GM18498 (cell line): ENCODE data around the gene PHRF1.
A peak's percentile ranks its signal among the peaks of the same experiment; 100 is the strongest.

Experiments used
- ATAC-seq: cut with Tn5 transposase; IDR thresholded peaks from one replicate; pipeline ENCODE4 v1.9.1; 2021; ENCODE audit warnings: mild to moderate bottlenecking, moderate library complexity; ENCODE audit not compliant: unreplicated experiment

The PHRF1 gene

DNA sequence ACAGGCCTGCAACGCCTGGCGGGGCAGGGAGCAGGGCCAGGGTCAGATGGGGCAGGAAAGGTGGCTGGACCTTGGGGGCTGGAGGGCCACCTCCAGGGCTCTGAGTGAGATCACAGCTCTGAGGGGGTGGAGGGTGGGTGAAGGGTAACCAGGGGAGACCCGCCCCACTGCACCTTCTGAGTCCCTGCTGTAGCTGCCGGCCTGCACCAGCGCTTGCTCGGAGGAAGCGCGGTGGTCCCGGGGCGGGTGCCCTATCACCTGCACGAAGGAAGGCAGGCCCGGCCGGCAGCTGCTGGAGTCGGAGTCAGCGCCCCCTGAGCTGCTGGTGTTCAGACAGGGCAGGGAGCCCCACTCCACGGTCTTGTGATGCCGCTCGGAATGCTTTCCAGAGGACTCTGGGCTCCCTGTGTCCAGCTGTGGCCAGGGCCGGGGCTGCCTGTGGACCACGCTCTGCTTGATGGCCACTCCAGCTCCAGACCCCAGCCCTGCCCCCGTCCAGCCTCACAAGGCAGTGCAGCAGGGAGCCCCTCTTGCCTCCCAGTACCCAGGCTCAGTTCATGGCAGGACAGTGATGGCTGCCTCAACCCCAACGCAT is 19.5 kb upstream of the PHRF1 start:
- ATAC-seq, result no peak

DNA sequence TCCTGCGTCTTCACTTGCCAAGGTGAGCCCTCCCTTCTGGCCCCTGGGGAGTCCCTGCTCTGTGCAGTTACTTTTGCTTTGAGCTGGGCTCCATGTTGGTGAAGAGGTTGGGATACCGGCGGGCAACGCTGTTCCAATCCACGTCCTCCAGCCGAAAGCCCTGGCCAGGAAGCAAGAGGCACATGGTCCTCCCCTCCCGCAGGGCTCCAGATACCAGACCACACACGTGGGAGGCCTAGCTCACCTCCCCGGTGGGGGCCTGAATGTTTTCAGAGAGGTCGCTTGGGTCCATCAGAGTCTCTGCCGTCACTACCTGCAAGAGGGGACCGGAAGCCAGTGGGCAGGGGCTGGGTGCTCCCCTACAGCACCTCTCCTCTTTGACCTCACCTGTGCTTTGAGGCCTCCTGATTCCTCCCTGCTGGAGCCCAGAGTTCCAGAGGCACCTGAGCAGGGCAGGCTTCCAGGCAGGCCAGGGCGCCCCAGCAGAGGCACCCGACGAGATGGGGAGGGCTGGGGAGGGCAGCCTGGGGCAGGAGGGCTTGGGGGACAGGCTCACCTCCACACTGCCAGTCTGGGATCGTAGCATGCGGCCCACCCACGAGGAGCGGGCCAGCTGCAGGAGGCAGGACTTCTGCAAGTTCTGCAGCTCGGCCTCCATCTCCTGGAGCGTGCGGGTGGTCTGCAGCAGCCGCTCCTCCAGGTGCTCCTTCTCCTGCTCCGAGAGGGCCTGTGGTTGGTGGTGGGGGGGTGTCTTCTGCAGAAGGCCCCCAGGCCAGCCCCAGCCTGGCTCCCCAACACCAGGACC is 18.7 kb upstream of the PHRF1 start:
- ATAC-seq, result no peak

DNA sequence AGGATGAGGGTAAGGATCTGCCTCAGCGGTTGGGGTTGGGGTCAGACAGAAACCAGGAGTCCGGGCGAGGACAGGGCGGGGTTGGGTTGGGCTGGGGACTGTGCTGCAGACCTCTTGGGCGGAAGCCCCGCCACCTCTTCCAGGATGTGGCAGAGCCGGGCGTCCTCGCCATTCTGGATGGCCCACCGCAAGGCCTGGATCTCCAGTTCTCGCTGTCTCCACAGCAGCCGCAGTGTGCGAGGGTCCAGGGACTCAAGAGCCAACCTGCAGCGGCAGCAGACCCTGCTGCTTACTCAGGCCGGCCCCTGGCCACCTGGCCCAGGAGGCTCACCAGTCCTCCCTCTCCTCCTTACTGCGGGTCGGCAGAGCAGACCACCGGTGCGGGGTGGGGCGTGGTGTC is 17.8 kb upstream of the PHRF1 start:
- ATAC-seq, result no peak

DNA sequence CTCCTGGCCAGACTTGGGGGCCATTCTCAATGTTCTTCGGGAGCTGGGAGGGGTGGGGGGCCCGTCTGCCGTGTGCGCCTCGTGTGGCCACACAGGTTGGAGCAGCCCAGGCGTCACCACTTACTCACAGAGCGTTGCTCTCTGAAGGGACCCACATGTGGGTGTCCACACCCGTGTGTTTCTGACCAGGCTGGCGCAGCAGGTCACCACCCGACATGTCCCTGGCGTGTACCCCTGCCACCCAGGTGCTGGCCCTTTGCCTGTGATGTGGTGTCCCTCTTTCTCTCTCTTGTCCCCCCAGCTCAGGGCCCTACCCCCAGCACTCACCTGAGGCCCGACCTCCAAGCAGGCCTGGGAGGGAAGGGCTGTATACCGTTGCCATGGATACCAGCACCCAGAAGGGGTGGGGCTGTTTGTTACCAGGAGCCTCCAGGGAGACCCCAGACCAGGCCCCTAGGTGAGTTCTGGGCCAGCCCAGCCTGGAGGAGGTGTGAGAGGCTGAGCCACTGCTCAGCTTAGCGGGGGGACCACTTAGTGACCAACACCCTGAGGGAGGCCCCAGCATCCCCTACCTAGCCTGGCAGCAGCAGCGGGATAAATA is 17.1 kb upstream of the PHRF1 start:
- ATAC-seq, result no peak

DNA sequence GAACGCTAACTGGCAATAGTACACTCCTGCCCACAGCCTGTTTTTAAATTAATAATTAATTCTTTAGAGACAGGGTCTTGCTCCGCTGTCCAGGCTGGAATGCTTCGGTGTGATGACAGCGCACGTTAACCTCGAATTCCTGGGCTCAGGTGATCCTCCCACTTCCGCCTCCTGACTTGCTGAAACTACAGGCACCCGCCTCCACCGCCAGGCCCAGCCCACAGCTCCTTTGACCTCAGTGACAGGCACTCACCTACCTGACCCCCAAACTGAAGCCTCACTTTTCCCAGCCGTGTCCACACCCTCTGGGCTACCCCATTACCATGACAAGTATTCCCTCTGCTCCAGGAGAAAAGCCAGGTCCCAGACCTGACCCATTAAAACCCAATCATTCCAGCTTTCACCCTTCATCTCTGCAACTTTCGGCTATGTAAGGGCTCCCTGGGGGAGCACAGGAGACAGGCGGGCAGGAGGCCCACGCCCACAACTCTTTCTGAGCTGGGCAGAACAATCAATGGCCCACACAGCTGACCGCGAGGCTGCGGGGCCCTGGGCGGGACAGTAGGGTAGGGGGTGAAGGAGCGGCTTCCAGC is 16.5 kb upstream of the PHRF1 start:
- no peak for ATAC-seq

DNA sequence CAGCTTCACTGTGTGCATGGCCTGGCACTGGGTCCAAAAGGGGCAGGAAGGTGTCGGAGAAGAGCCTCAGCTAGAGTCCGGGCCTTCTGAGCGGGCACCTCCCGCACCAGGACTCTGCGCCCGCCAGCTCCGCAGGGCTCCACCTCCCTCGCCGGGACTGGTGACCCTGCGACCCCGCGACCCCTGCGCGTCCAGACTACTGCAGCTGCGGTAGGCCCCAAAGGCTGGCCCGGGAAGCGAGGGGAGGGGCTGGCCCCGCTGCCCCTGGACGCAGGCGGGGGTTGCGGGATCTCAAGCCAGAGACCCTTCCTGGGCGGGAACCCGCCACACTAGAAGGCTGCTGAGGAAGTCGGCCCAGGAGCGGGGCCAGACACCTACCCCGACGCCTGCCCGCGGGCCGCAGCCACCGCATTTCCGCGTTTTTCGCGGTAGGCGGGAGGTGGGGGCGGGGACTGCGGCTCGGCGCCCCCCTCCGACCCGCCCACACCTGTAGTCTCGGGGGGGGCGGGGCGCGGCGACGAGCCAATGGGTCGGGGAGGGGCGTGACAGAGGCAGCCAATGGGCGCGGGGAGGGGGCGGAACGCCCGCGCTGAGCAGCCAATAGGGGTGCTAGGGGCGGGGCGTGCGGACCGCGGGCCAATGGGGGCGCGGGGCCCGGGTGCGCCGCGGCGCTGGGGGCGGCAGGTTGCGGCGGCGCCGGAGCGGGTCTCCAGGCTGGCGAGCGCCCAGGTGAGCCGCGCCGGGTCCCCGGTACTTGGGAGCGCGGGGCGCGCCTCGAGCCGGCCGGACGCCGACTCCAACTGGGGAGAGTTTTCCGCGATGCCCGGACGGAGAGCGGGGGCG is 15.7 kb upstream of the PHRF1 start, which contains the start of the genes LMNTD2 and RASSF7:
Gene LMNTD2 (minus strand): TSS at position 434 of the 843 bp plus-strand sequence. CDS start 22 bp downstream, at position 412.
Gene RASSF7 (plus strand): TSS at position 666 of the 843 bp plus-strand sequence. CDS start 799 bp downstream, outside the sequence.
- peak; percentile 81 for ATAC-seq

DNA sequence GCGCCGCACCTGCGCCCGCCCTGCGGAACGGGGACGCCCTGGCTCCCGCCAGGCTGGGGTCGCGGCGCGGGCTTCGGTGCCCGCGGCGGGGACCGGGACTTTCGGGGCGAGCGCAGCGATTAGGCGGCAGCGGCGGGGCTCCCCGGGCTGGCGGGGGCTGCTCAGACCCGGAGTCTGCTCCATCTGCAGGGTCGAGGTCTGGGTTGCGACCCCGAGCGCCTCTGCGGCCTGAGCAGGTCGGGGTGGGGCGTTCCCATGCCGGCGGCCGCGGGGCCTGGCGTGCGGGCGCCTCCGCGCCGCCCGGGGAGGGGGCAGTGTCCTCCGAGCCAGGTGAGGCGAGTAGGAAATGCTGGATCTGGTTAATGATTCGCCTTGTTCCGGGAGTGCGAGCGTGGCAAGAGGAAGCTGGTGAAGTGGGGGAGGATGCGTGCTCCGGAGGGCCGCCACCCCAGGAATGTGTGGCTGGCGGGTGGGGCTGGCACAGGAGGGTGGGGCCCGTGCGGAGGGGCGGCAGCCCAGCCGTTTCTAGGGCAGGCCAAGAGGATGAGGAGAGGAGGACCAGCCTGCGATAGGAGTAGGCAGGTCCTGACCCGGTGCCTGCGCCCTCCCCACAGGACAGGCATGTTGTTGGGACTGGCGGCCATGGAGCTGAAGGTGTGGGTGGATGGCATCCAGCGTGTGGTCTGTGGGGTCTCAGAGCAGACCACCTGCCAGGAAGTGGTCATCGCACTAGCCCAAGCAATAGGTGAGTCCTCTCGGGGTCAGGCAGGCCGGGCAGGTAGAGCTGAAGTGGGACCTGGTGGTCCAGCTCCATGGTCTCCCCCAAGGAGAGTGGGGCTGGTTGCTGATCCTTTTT is 14.9 kb upstream of the PHRF1 start:
- ATAC-seq, result peak; percentile 15

DNA sequence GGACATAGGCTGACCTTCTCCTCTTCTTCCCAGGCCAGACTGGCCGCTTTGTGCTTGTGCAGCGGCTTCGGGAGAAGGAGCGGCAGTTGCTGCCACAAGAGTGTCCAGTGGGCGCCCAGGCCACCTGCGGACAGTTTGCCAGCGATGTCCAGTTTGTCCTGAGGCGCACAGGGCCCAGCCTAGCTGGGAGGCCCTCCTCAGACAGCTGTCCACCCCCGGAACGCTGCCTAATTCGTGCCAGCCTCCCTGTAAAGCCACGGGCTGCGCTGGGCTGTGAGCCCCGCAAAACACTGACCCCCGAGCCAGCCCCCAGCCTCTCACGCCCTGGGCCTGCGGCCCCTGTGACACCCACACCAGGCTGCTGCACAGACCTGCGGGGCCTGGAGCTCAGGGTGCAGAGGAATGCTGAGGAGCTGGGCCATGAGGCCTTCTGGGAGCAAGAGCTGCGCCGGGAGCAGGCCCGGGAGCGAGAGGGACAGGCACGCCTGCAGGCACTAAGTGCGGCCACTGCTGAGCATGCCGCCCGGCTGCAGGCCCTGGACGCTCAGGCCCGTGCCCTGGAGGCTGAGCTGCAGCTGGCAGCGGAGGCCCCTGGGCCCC is 14.1 kb upstream of the PHRF1 start:
- no peak for ATAC-seq

DNA sequence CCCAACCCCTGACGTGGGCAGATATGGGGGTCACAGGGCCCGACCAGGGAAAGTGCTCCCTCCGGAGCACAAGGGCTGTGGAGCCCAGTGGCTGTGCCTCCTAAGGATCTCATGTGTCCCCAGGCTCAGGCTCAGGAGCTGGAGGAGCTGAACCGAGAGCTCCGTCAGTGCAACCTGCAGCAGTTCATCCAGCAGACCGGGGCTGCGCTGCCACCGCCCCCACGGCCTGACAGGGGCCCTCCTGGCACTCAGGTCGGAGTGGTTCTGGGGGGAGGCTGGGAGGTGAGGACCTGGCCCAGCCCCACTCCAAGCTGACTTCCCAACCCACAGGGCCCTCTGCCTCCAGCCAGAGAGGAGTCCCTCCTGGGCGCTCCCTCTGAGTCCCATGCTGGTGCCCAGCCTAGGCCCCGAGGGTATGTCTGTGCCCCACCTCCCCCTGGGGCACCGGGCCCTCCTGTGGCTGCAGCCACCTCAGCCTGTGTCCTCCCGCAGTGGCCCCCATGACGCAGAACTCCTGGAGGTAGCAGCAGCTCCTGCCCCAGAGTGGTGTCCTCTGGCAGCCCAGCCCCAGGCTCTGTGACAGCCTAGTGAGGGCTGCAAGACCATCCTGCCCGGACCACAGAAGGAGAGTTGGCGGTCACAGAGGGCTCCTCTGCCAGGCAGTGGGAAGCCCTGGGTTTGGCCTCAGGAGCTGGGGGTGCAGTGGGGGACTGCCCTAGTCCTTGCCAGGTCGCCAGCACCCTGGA is 13.0 kb upstream of the PHRF1 start:
- no peak for ATAC-seq

DNA sequence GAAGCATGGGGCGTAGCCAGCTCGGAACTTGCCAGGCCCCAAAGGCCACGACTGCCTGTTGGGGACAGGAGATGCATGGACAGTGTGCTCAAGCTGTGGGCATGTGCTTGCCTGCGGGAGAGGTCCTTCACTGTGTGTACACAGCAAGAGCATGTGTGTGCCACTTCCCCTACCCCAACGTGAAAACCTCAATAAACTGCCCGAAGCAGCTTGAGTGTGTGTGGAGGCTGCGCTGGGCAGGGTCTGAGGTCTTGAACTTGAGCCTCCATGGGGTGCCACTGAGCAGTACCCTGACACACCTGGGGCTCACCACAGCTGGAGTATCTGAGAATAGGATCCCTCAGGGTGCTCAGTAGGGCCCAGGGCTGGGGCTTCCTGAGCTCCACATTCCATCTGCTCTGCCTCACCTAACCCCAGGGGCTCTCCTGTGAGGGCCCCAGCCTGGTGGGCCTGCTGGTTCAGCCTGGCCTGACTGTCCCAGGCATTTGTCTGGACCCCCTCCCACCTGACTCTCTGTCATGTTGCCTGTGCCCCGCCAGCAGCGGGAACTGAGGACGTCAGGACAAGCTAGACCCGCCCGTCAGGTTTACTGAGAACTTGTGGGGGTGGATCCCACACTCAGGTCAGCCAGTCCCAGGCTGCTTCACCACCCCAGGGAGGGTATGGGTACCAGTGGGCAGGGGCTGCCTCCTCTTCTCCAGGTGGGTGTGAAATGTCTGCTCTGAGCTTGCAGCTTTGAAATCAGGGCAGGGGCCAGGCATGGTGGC is 12.3 kb upstream of the PHRF1 start:
- ATAC-seq, result no peak

DNA sequence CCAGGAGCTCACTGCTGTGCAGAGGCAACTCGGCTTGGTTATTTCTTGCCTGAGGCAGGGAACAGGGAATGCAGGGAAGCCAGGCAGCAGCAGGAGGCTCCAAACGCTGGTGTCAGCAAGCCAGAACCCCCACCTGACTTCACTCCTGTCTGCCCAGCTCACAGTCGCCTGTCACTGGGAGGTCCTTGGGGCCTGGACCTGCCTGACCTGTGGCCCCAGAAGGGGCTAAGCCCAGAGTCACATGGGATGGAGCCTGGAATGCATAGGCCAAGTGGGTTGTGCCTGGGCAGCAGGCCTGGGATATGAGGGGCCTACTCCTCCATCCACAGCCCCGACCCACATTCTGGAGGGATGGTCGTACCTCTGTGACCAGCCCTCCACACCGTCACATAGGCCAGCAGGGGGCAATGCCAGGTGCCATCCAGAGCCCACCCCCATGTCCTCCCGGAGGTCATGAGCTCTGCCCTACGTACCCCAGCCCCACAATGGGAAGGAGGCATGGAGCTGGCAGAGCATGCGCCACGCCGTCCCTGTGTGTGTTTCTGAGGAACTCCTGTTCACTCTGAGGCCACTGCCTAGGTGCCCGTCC is 10.3 kb upstream of the PHRF1 start:
- ATAC-seq, result no peak

DNA sequence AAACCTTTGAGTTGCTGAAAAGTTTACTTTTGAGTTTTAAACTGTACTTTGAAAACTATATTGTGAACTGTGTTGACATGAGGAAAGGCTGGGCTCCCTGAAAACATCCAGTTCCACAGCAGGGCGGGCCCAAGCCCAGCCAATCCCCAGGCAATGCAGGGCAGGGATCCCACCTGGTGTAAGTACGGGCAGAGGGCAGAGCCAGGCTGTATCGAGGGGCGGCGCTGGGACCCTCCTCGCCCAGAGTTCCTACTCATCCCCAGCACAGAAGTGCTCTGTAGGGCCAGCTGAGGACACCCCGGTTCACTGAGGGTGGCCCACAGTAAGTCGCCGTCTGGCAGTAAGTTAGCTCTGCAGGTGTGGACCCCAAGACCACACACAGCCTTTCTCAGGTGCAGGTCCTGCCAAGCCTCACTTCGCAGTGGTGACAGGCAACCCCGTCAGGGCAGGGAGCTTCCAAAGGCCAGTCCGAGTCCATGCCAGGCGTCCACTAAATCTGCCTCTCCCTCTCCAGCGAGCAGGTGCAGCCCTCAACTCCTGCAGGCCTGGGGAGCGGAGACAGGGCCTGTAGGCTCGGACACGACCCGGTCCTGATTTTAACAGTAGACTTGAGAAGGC is 9.2 kb upstream of the PHRF1 start:
- no peak for ATAC-seq

DNA sequence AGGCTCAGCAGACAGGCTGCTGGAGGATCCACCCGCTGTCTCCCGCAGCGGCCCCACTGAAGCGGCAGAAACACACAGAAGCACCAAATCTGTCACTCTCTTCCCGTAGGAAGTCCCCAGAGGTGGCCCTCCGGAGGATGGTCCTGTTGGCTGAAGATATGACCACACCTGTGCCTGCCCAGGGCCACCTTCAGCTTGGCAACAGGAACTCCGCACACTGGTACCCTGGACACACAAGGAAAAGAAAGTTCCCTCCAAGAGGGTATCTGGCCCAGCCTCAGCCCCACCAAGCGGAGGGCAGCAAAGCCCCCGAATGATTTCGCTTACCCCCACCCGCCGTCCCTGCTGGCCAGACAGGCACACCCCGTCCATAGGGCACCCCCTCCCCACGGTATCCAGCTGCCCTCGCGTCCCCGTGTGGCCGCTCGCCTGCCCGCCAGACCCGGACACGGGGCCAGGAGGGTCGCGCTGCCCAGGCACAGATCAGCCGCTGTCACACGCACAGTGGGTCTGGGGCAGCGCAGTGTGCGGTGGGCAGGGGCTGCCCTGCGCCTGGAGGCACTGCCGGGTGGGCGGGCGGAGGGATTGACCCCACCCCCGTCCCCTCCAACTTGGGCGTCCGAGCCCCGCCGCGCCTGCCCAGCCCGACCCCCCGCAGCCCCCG is 8.5 kb upstream of the PHRF1 start:
- no peak for ATAC-seq

DNA sequence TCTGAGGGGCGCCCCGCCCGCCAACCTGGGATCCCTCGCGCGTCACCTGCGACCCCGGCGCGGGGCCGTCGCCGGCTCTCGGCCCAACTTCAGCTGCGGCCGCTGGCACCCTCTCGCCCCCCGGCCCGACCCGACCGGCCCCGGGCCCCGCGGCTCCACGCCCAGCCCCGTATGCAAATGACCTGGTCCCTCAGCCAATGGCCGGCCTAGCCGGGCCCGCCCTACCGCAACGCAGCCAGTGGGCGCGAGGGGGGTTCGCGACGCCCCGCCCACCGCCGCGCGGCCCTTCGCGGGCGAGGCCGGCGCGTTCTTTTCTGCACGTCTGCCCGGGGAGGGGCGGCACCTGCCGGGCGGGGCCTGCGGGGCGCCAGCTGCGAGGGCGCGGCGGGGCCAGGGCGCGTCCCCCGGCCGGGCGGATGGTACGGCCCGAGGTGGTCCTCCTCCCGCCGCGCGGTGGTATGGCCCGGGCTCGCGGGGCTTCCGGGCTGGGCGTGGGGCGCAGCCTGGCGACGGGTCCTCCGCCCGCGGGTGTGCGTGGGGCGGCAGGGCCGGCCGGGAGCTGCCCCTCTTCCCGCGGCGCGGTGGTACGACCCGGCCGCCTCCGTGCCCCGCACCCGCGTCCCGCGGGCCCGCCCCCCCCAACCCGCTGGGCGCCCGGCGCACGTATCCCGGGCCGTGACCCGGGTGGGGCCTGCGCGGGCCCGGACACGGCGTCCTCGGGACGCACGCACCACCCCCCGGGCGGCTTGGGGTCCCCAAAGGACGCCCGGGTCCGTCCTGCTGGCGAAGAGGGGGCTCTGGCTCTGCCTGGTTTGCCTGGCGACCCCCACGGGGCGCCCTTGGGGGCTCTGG is 7.7 kb upstream of the PHRF1 start:
- peak; percentile 87 for ATAC-seq

DNA sequence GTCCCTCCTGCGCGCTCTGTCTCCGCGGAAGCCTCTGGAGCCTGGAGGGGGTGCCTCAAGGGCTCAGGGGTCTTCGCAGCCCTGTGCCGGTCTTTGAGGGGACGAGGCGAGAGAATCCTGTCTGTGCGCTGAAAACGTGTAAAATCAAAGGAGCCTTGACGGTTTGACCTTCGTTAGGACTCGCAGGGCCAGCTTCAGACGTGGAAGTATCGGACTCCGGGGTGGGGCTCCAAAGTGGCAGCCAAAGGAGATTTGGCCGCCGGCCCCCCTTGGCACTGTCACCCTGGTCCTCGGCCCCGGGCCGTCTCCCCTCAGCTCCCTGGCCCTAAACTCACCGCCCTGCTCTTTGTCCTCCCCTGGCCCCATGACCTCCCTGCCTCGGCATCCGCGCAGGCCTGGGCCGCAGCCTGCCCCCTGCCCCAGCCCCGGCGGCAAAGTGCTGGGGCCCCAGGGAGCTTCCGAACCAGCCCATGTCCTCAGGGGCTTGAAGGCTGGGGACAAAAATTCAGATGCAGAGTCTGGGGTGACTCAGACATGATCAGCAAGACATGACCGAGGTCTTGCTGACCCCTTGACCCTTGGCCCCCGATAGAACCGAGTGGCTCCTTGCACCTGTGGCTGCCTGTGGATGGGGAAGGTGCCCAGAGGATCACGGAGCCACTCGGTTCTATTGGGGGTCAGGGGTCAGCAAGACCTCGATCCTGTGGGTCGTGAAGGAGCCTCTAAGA is 6.9 kb upstream of the PHRF1 start:
- no peak for ATAC-seq
